ENCODE data around the gene FHOD1. TPM values are rescaled to one million over a fixed set of nuclear protein-coding genes. Genes with fewer than 3 reads are reported as not detected.

FHOD1 gene
- total and polyA plus RNA-seq, 9 of the 15 experiments (the other 6 are each of a cell fraction or from before 2014, with no cell fraction given), result 18.7 to 126 (median 32.3) TPM

DNA sequence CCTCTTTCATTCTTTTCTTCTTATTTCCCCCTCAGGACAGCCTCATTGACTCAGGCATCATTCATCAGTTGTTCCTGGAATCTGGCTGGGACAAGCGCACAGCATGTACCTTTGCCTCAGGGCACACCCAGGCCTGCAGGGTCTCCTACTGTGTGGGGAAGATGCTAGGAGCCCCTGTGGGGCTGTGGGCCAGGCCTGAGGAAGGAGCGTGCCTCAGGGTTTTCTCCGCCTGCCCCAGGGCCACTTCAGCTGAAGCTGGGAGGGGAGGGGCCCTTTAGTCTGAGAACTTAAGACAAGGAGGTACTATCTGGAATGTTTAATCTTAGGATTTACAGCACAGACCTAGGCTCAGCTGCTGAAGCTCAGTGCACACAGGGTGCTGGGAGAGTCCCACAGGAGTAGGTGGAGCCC lies 40.4 kb downstream of the FHOD1 start:
- FAIRE-seq (peak; percentile 55), DNase-seq (ENCODE audit: extremely low read depth in 1 of 4, low spot score in 3 of 4) (peak in 1 of 4 experiments; percentile 37), ATAC-seq (peak; percentile 44)
- peaks cover 10 to 56% of the 10 kb centered on the region in 2 experiments; a peak in 4 of 5 replicates for H3K4me1 ChIP-seq (replicated peaks in 1 of 2; ENCODE audit: control insufficient read depth in 2 of 2, insufficient read depth in 2 of 2, low read length in 2 of 2)
- no peaks in the 10 kb centered on the region for H3K27me3 ChIP-seq (ENCODE audit: control insufficient read depth in 2 of 2, insufficient read depth in 2 of 2, low read length in 2 of 2)
- H3K4me2 ChIP-seq (ENCODE audit: insufficient read depth, low read length), result no peak overlapping the region
- in situ Hi-C loops (cut with MboI) (no loop called here), intact Hi-C loops (cut with micrococcal nuclease) (no loop called here)
- 82% methylated on average over 3 of the region's 3 CpGs for WGBS (ENCODE audit: insufficient coverage, low coverage, missing lambda C conversion rate)
- peaks cover 3% of the 10 kb centered on the region for H3K9me1 ChIP-seq (ENCODE audit: control insufficient read depth, insufficient read depth, low read length)
- no peaks in the 10 kb centered on the region; the same call in 1 of the 2 replicates for H4K20me1 ChIP-seq (replicated peaks; ENCODE audit: control insufficient read depth, insufficient read depth, low read length)
- no peaks in the 10 kb centered on the region for H3K9me3 ChIP-seq (replicated peaks; ENCODE audit: control insufficient read depth, insufficient read depth, low read depth, low read length)
- no TSS peak for BruUV-seq (replicated peaks)
- ChIA-PET CTCF (ENCODE audit: low intra/inter-chr PET ratio) (no interaction called here), POLR2A (interaction anchor here (0.6 to 3.8 kb wide), 5 partner anchors 11 to 269 kb away, joined by 3 to 21 read pairs (median 6); partner anchors contain the start of genes E2F4 and TMEM208)
- H3K4me3 ChIP-seq, result no peak overlapping the region
- no peaks in the 10 kb centered on the region for H3K79me2 ChIP-seq (ENCODE audit: control insufficient read depth, insufficient read depth, low read length)
- peaks cover 31% of the 10 kb centered on the region; the same call in 2 of the 3 replicates for H3K36me3 ChIP-seq (ENCODE audit: control insufficient read depth, insufficient read depth, low read length)
- H3K9ac ChIP-seq (ENCODE audit: insufficient read depth in 1 of 2, low read depth in 2 of 2, low read length in 2 of 2), result peak overlapping the region in 1 of 2 experiments; percentile 80; a peak in 3 of 4 replicates
- no peak overlapping the region for H2AFZ ChIP-seq (ENCODE audit: low read depth, low read length)
- no peak overlapping the region for H3K27ac ChIP-seq (ENCODE audit: extremely low read depth, low read depth, low read length)
- TF ChIP-seq CBX3 (IDR thresholded peaks at IDR 0.05; ENCODE audit: borderline replicate concordance in 1 of 2, low read length in 2 of 2), result no peak
- TF ChIP-seq ZNF589 (CRISPR knock-in tag; IDR thresholded peaks at IDR 0.05; ENCODE audit: low read depth), result no peak
- TF ChIP-seq MTA2 (IDR thresholded peaks at IDR 0.05; ENCODE audit: low read depth), result no peak
- TF ChIP-seq NFIX (CRISPR knock-in tag; IDR thresholded peaks at IDR 0.05; ENCODE audit: low read depth), result no peak
- no peak for TF ChIP-seq EP300 (IDR thresholded peaks at IDR 0.05; ENCODE audit: low read length)
- TF ChIP-seq, protein P1, sequence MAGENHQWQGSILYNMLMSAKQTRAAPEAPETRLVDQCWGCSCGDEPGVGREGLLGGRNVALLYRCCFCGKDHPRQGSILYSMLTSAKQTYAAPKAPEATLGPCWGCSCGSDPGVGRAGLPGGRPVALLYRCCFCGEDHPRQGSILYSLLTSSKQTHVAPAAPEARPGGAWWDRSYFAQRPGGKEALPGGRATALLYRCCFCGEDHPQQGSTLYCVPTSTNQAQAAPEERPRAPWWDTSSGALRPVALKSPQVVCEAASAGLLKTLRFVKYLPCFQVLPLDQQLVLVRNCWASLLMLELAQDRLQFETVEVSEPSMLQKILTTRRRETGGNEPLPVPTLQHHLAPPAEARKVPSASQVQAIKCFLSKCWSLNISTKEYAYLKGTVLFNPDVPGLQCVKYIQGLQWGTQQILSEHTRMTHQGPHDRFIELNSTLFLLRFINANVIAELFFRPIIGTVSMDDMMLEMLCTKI (IDR thresholded peaks at IDR 0.05; ENCODE audit: partially characterized antibody), result no peak
- TF ChIP-seq RBM39 (optimal IDR thresholded peaks at IDR 0.05; ENCODE audit: low read depth, low read length), result no peak
- TF ChIP-seq TEAD1 (CRISPR knock-in tag; IDR thresholded peaks at IDR 0.05), result no peak
- TF ChIP-seq ZNF444 (CRISPR knock-in tag; IDR thresholded peaks at IDR 0.05), result no peak
- TF ChIP-seq PTRF (tag; IDR thresholded peaks at IDR 0.05), result no peak
- TF ChIP-seq THRAP3 (IDR thresholded peaks at IDR 0.05; ENCODE audit: borderline replicate concordance), result no peak
- TF ChIP-seq, protein P2, sequence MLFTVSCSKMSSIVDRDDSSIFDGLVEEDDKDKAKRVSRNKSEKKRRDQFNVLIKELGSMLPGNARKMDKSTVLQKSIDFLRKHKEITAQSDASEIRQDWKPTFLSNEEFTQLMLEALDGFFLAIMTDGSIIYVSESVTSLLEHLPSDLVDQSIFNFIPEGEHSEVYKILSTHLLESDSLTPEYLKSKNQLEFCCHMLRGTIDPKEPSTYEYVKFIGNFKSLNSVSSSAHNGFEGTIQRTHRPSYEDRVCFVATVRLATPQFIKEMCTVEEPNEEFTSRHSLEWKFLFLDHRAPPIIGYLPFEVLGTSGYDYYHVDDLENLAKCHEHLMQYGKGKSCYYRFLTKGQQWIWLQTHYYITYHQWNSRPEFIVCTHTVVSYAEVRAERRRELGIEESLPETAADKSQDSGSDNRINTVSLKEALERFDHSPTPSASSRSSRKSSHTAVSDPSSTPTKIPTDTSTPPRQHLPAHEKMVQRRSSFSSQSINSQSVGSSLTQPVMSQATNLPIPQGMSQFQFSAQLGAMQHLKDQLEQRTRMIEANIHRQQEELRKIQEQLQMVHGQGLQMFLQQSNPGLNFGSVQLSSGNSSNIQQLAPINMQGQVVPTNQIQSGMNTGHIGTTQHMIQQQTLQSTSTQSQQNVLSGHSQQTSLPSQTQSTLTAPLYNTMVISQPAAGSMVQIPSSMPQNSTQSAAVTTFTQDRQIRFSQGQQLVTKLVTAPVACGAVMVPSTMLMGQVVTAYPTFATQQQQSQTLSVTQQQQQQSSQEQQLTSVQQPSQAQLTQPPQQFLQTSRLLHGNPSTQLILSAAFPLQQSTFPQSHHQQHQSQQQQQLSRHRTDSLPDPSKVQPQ (CRISPR knock-in tag; IDR thresholded peaks at IDR 0.05; ENCODE audit: borderline replicate concordance), result no peak
- TF ChIP-seq, protein P3, sequence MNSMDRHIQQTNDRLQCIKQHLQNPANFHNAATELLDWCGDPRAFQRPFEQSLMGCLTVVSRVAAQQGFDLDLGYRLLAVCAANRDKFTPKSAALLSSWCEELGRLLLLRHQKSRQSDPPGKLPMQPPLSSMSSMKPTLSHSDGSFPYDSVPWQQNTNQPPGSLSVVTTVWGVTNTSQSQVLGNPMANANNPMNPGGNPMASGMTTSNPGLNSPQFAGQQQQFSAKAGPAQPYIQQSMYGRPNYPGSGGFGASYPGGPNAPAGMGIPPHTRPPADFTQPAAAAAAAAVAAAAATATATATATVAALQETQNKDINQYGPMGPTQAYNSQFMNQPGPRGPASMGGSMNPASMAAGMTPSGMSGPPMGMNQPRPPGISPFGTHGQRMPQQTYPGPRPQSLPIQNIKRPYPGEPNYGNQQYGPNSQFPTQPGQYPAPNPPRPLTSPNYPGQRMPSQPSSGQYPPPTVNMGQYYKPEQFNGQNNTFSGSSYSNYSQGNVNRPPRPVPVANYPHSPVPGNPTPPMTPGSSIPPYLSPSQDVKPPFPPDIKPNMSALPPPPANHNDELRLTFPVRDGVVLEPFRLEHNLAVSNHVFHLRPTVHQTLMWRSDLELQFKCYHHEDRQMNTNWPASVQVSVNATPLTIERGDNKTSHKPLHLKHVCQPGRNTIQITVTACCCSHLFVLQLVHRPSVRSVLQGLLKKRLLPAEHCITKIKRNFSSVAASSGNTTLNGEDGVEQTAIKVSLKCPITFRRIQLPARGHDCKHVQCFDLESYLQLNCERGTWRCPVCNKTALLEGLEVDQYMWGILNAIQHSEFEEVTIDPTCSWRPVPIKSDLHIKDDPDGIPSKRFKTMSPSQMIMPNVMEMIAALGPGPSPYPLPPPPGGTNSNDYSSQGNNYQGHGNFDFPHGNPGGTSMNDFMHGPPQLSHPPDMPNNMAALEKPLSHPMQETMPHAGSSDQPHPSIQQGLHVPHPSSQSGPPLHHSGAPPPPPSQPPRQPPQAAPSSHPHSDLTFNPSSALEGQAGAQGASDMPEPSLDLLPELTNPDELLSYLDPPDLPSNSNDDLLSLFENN (IDR thresholded peaks at IDR 0.05; ENCODE audit: low read depth in 2 of 2, low read length in 2 of 2), result no peak
- no peak for TF ChIP-seq RFX5 (IDR thresholded peaks at IDR 0.05; ENCODE audit: low read depth, low read length)
- no peak for TF ChIP-seq ARNT (IDR thresholded peaks at IDR 0.05)
- TF ChIP-seq FOXP1 (CRISPR knock-in tag; IDR thresholded peaks at IDR 0.05), result no peak

All from K562 (cell line).